Stimulated activated naive B cell treated with anti-CD40 and anti-IgM and Interleukin-4, amounts not matched to agents 10 μg/mL and 1 μg/mL and 100 μg/mL, for 72 hours (primary cell): ENCODE results near the gene KRT80.

Experiments
- ATAC-seq, 2 donors: fragments of 150-1000 bp; cut with Tn5 transposase; replicated peaks; 2 replicates each; pipeline ENCODE4 v1.10.0; 2021; ENCODE audit warnings: moderate library complexity in 1 of 2
- DNase-seq: peaks from one replicate; pipeline ENCODE4 v3.0.0; 2021
- H3K27ac Mint-ChIP-seq: one replicate; pipeline ENCODE4 v1.8.0; 2022; ENCODE audit warnings: mild to moderate bottlenecking, mixed read lengths
- H3K27me3 Mint-ChIP-seq, 2 donors: one replicate each; pipeline ENCODE4 v1.8.0; 2022; ENCODE audit warnings: mixed read lengths in 2 of 2
- H3K36me3 Mint-ChIP-seq, 2 donors: one replicate each; pipeline ENCODE4 v1.8.0; 2022; ENCODE audit warnings: mixed read lengths in 2 of 2, mild to moderate bottlenecking in 1 of 2
- H3K4me1 Mint-ChIP-seq, 2 donors: one replicate each; pipeline ENCODE4 v1.8.0; 2022; ENCODE audit warnings: mixed read lengths in 2 of 2, mild to moderate bottlenecking in 1 of 2
- H3K4me3 Mint-ChIP-seq, 2 donors: one replicate each; pipeline ENCODE4 v1.8.0; 2022; ENCODE audit warnings: mild to moderate bottlenecking in 2 of 2, mixed read lengths in 2 of 2, moderate library complexity in 1 of 2
- H3K9me3 Mint-ChIP-seq, 2 donors: one replicate each; pipeline ENCODE4 v1.8.0; 2022; ENCODE audit warnings: mixed read lengths in 2 of 2, mild to moderate bottlenecking in 1 of 2

KRT80 gene

DNA sequence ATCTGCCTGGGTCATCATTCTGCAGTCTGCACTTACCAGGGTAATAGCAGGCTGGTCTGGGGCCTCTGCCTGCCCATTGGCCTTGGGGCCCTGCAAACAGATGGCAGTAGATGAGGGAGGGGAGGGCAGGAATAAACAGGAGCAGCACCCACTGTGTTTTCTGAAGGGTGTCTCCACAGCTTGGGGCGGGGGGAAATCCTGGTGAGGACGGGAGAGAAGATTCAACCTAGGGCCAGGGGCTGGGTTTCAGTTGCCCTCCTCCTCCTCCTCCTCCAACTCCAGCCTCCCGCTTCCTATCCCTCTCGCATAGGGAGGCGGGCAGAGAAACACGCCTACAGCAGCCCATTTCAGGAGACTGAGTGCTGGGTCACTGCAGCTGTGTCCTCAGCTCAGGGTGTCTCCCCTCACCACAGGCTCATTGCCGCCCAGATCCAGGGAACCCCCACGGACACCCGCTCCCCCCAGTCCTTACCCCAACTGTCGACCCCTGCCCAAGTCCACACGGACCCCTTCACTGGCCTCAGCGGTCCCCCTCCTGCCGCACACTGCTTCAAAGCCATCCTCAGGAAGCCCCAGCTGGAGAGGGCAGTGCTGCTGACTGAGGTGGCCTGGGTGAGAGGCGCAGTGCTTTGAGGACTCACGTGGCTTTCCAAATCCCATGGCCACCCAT, 9.1 kb upstream of the KRT80 start:
- Mint-ChIP-seq H3K36me3 (no peaks in the 10 kb centered on the region), H3K4me3 (no peak overlapping the region), H3K27ac (no peak overlapping the region), H3K9me3 (no peaks in the 10 kb centered on the region), H3K4me1 (peaks cover 7% of the 10 kb centered on the region in 2 donors), H3K27me3 (peaks cover 37 to 39% of the 10 kb centered on the region in 2 donors)
- DNase-seq, result no peak
- no peak for ATAC-seq

- no peak overlapping the region for H3K4me3 Mint-ChIP-seq
- H3K4me1 Mint-ChIP-seq, result peaks cover 7% of the 10 kb centered on the region in 2 donors
- ATAC-seq (no peak), DNase-seq (no peak)
- H3K27me3 Mint-ChIP-seq, result peaks cover 37 to 38% of the 10 kb centered on the region in 2 donors
- H3K27ac Mint-ChIP-seq, result no peak overlapping the region
- no peaks in the 10 kb centered on the region for H3K9me3 Mint-ChIP-seq
- no peaks in the 10 kb centered on the region for H3K36me3 Mint-ChIP-seq
These were observed 8.4 kb upstream of the KRT80 start for GRCh38 chr12:52200086-52200780.

DNA sequence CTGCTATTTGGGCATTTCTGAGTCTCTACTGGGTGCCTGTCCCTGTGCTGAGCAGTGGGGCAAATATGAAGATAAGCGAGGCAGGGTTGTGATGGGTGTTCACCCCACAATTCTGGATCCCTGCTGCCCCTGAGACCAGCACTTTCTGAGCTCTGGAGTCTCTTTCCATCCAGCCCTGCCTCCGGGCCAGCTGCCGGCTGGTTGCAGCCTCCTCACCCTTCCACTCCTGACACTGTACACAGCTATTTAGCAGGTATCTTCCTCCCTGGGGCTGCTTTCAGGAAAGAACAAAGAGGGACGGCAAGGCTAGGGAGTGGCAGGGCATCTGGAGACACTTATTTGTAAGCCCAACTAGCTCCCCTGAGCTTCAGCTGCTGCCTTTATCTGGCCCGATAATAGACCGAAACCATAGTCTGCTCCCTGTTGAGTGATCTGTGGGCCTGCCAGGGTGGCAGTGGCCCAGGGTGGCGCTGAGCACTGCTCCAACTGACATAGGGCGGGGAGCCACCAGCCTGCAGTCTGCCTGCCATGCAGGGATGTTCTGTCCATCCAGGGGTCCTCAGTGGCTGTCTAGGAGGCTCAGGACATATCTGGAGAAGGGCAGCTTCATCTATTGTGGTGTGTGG, 7.6 kb upstream of the KRT80 start:
- ATAC-seq, result no peak
- no peak for DNase-seq
- H3K36me3 Mint-ChIP-seq, result no peaks in the 10 kb centered on the region
- H3K27me3 Mint-ChIP-seq, result peaks cover 40 to 44% of the 10 kb centered on the region in 2 donors
- no peaks in the 10 kb centered on the region for H3K9me3 Mint-ChIP-seq
- no peak overlapping the region for H3K4me3 Mint-ChIP-seq
- no peak overlapping the region for H3K27ac Mint-ChIP-seq
- peaks cover 7% of the 10 kb centered on the region in 2 donors for H3K4me1 Mint-ChIP-seq

GRCh38 chr12:52198454-52199215, 6.8 kb upstream of the KRT80 start:
- Mint-ChIP-seq H3K9me3 (no peaks in the 10 kb centered on the region), H3K27me3 (peaks cover 36 to 47% of the 10 kb centered on the region in 2 donors), H3K4me3 (no peak overlapping the region), H3K36me3 (no peaks in the 10 kb centered on the region), H3K27ac (no peak overlapping the region), H3K4me1 (peaks cover 7% of the 10 kb centered on the region in 2 donors)
- ATAC-seq (no peak), DNase-seq (no peak)

DNA sequence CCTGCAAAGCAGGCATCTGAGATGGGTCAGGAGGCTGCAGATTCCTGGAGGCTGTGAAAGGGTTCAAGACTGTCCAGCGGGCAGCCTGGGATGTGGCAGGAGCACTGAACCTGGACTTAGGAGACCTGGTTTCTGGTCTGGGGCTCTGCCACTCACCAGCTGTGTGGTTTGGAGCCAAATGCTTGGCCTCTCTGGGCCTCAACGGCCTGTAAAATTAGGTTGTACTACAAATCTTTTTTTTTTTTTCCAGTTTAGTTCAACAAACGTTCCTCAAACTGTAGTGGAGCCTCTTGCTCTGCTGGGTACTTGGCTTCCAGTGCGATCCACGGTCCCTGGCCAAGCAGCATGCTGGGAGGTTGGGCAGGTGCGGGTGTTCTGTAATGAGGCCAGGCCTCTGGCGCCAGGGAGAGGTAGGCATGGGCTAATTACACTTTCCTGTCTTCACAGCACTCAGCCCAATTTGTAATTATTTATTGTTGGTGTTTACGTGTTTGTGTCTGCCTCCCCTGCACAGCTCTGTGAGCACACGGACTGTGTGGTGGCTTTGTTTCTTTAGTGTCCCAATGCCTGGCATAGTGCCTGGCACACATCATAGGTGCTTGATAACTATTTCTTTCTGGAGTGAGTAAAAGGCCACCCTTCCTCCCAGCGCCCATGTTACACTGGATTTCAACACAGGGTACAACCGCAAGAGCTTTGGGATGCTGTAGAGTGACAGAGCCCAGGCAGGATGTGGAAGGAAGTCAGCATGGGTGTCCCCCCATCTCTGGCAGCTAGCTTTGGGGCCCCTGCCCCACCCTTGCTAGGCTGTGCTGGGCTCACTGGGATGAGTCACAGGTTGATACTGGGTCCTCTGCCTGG, 5.8 kb upstream of the KRT80 start:
- ATAC-seq, result no peak
- Mint-ChIP-seq H3K9me3 (no peaks in the 10 kb centered on the region), H3K27ac (no peak overlapping the region), H3K4me3 (no peak overlapping the region), H3K4me1 (peaks cover 0 to under 1% of the 10 kb centered on the region in 2 donors), H3K36me3 (no peaks in the 10 kb centered on the region), H3K27me3 (peaks cover 33 to 45% of the 10 kb centered on the region in 2 donors)
- no peak for DNase-seq

DNA sequence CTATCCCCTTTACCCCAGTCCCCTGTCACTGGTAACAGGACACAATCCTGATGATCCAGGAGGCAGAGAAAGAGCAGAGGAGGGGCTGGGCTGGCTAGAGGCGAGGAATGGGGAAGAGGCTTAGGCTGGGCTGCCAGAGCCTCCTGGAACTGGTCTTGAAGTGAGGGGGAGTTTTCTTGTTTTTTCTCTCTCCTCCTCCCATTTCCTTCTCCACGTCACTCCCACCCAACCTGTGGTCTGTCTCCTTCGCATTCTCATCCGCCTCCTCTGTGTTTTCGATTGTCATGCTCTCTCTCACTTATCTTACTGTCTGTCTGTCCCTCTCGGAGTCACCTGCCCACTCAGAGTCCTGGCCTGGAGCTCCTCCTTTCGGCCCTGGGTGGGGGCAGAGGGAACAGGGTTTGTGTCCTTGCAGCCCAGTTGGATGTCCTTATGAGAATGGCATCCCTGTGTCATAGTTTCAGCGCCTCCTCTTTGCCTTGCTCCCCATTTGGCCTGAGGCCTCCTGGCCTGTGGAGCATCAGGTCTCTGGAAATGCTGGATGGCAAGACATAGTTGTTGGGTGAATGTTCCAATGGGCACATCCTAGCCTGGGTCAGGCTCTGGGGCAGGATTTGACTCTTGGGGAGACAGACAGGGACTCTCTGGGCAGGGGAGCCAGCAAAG, 3.4 kb upstream of the KRT80 start:
- DNase-seq, result no peak
- H3K27me3 Mint-ChIP-seq, result peaks cover 25 to 27% of the 10 kb centered on the region in 2 donors
- no peak for ATAC-seq
- H3K27ac Mint-ChIP-seq, result no peak overlapping the region
- H3K4me3 Mint-ChIP-seq, result no peak overlapping the region
- H3K36me3 Mint-ChIP-seq, result no peaks in the 10 kb centered on the region
- no peaks in the 10 kb centered on the region for H3K9me3 Mint-ChIP-seq
- H3K4me1 Mint-ChIP-seq, result no peaks in the 10 kb centered on the region

GRCh38 chr12:52193991-52194390, 2.2 kb upstream of the KRT80 start:
- no peak for DNase-seq

GRCh38 chr12:52193532-52193931, 1.7 kb upstream of the KRT80 start:
- H3K9me3 Mint-ChIP-seq, result no peaks in the 10 kb centered on the region
- H3K27ac Mint-ChIP-seq, result no peak overlapping the region
- ATAC-seq (no peak), DNase-seq (no peak)
- no peak overlapping the region for H3K4me3 Mint-ChIP-seq
- peaks cover 20 to 23% of the 10 kb centered on the region in 2 donors for H3K27me3 Mint-ChIP-seq
- no peaks in the 10 kb centered on the region for H3K36me3 Mint-ChIP-seq
- H3K4me1 Mint-ChIP-seq, result no peaks in the 10 kb centered on the region

More at GRCh38 chr12:52193991-52194390, 2.2 kb upstream of the KRT80 start:
- Mint-ChIP-seq H3K27ac (no peak overlapping the region), H3K27me3 (peaks cover 20 to 26% of the 10 kb centered on the region in 2 donors), H3K4me1 (no peaks in the 10 kb centered on the region), H3K4me3 (no peak overlapping the region), H3K36me3 (no peaks in the 10 kb centered on the region), H3K9me3 (no peaks in the 10 kb centered on the region)
- no peak for ATAC-seq

DNA sequence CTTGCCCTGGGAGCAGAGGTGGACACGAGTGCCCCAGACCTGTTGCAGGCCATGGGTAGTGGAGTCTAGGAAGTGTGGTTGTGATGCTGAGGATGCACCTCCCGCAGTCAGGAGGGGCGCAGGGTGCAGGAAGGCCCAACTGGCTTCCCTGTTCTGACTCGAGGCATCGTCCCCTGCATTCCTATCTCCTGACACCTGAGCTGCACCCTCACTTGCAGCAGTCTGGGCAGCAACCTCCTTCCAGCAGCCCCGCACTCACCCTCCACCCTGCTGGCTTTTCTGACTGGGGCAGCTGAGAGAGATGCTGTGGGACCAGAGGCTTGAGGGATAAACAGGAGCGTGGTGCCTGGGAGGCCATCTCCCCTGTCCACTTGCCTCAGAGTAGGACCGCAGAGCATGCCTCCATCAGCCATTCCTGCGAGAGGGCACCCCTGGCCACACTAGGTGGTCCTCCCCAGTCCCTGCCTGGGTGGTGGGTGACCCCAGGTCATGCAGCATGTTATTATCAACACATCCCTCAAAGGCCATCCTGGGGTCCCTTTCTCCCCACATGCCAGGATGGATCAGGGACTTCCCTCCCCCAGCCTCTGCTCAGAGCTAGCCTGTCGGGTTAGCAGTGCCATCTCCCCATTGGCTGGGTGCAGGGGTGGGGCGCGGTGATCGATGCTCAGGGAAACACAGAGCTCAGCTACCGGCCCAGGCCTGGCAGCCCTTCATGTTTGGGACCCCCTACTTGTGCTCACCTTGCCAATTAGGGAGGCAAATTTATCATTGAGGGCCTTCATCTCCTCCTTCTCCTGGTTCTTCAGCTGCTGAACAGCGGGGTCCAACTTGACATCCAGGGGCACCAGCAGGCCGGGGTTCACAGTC, 719 bp downstream of the KRT80 start:
- ATAC-seq, result no peak
- H3K36me3 Mint-ChIP-seq, result no peaks in the 10 kb centered on the region
- DNase-seq, result no peak
- H3K4me1 Mint-ChIP-seq, result no peaks in the 10 kb centered on the region
- H3K27ac Mint-ChIP-seq, result no peak overlapping the region
- no peak overlapping the region for H3K4me3 Mint-ChIP-seq
- no peaks in the 10 kb centered on the region for H3K9me3 Mint-ChIP-seq
- peaks cover 19 to 20% of the 10 kb centered on the region in 2 donors for H3K27me3 Mint-ChIP-seq

GRCh38 chr12:52189376-52190174, 2.2 kb downstream of the KRT80 start:
- Mint-ChIP-seq H3K9me3 (no peaks in the 10 kb centered on the region), H3K27ac (no peak overlapping the region), H3K4me3 (no peak overlapping the region), H3K4me1 (no peaks in the 10 kb centered on the region), H3K27me3 (peaks cover 14 to 15% of the 10 kb centered on the region in 2 donors), H3K36me3 (no peaks in the 10 kb centered on the region)
- no peak for DNase-seq
- no peak for ATAC-seq

DNA sequence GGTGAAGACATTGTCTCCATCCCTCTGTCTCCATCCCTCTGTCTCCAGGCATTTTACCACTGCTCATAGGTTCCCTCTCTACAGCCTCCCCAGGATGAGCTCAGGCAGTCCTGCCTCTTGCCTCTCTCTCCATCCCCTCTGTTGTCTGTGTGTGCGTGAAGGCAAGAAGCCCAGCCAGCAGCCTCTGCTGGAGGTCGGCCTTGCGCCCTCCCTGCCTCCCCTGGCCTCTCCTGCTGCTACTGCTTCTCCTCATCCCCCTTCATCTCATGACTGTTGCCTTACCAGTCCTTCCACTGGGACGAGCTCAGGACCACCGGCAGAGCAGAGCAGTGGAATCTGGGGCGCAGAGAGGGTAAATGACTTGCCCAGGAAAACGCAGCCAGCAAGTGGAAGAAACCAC, 3.2 kb downstream of the KRT80 start:
- H3K9me3 Mint-ChIP-seq, result no peaks in the 10 kb centered on the region
- DNase-seq, result no peak
- H3K36me3 Mint-ChIP-seq, result no peaks in the 10 kb centered on the region
- no peak overlapping the region for H3K27ac Mint-ChIP-seq
- no peaks in the 10 kb centered on the region for H3K4me1 Mint-ChIP-seq
- H3K4me3 Mint-ChIP-seq, result no peak overlapping the region
- H3K27me3 Mint-ChIP-seq, result peaks cover 10 to 14% of the 10 kb centered on the region in 2 donors
- no peak for ATAC-seq

GRCh38 chr12:52187640-52188039, 4.2 kb downstream of the KRT80 start:
- no peak overlapping the region for H3K4me3 Mint-ChIP-seq
- no peaks in the 10 kb centered on the region for H3K4me1 Mint-ChIP-seq
- H3K9me3 Mint-ChIP-seq, result no peaks in the 10 kb centered on the region
- no peaks in the 10 kb centered on the region for H3K36me3 Mint-ChIP-seq
- H3K27ac Mint-ChIP-seq, result no peak overlapping the region
- peaks cover 3 to 7% of the 10 kb centered on the region in 2 donors for H3K27me3 Mint-ChIP-seq
- ATAC-seq (no peak), DNase-seq (no peak)
